ENCODE results near the gene ZBTB44. TPM values are rescaled to one million over a fixed set of nuclear protein-coding genes. Genes with fewer than 3 reads are reported as not detected.

The ZBTB44 gene
- total RNA-seq, 1 experiment from 2014 or later, result 66.4 TPM

DNA sequence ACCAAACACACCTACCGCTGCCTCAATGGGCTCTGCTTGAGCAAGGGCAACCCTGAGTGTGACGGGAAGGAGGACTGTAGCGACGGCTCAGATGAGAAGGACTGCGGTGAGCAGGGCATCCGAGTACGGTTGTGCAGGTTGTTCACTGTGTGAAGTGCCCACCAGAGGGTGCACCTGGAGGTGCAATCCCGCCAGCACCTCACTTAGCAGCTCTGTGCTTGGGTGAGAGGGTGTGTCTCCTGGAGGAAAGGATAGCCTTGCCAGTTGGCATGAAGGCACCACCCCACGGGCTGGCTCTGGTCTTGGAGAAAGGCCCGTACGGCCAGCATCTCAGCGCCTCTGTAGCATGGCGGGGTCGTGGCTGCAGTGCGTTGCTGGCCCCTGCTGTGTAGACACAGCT is 115.8 kb downstream of the ZBTB44 start:
- ATAC-seq (peak; percentile 47), DNase-seq (ENCODE audit: low read depth, low spot score) (no peak)
- intact Hi-C loops (cut with micrococcal nuclease; ENCODE audit: unreplicated experiment) (no loop called here), in situ Hi-C loops (cut with HindIII; ENCODE audit: low pct_unique_long_range_greater_than_20kb, low sequenced_read_pairs) (no loop called here)
- H3K36me3 ChIP-seq (ENCODE audit: control insufficient read depth, insufficient read depth, low read length), result no peaks in the 10 kb centered on the region
- no peak overlapping the region for H3K27ac ChIP-seq (ENCODE audit: low read length)
- no peak for TF ChIP-seq TCF7L2 (IDR thresholded peaks at IDR 0.05; ENCODE audit: low read depth, low read length)
- TF ChIP-seq POLR2AphosphoS5 (IDR thresholded peaks at IDR 0.05; ENCODE audit: low read depth, low read length), result no peak
- TF ChIP-seq, protein P1, sequence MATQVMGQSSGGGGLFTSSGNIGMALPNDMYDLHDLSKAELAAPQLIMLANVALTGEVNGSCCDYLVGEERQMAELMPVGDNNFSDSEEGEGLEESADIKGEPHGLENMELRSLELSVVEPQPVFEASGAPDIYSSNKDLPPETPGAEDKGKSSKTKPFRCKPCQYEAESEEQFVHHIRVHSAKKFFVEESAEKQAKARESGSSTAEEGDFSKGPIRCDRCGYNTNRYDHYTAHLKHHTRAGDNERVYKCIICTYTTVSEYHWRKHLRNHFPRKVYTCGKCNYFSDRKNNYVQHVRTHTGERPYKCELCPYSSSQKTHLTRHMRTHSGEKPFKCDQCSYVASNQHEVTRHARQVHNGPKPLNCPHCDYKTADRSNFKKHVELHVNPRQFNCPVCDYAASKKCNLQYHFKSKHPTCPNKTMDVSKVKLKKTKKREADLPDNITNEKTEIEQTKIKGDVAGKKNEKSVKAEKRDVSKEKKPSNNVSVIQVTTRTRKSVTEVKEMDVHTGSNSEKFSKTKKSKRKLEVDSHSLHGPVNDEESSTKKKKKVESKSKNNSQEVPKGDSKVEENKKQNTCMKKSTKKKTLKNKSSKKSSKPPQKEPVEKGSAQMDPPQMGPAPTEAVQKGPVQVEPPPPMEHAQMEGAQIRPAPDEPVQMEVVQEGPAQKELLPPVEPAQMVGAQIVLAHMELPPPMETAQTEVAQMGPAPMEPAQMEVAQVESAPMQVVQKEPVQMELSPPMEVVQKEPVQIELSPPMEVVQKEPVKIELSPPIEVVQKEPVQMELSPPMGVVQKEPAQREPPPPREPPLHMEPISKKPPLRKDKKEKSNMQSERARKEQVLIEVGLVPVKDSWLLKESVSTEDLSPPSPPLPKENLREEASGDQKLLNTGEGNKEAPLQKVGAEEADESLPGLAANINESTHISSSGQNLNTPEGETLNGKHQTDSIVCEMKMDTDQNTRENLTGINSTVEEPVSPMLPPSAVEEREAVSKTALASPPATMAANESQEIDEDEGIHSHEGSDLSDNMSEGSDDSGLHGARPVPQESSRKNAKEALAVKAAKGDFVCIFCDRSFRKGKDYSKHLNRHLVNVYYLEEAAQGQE (IDR thresholded peaks at IDR 0.05; ENCODE audit: insufficient read depth in 1 of 2, low read depth in 2 of 2, low read length in 1 of 2), result no peak
- no peak for TF ChIP-seq SIN3A (IDR thresholded peaks at IDR 0.05; ENCODE audit: borderline replicate concordance, insufficient read depth, low read depth, low read length)
- TF ChIP-seq, protein P2, sequence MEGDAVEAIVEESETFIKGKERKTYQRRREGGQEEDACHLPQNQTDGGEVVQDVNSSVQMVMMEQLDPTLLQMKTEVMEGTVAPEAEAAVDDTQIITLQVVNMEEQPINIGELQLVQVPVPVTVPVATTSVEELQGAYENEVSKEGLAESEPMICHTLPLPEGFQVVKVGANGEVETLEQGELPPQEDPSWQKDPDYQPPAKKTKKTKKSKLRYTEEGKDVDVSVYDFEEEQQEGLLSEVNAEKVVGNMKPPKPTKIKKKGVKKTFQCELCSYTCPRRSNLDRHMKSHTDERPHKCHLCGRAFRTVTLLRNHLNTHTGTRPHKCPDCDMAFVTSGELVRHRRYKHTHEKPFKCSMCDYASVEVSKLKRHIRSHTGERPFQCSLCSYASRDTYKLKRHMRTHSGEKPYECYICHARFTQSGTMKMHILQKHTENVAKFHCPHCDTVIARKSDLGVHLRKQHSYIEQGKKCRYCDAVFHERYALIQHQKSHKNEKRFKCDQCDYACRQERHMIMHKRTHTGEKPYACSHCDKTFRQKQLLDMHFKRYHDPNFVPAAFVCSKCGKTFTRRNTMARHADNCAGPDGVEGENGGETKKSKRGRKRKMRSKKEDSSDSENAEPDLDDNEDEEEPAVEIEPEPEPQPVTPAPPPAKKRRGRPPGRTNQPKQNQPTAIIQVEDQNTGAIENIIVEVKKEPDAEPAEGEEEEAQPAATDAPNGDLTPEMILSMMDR (IDR thresholded peaks at IDR 0.05), result no peak
- H3K9me3 ChIP-seq (ENCODE audit: control insufficient read depth, insufficient read depth, low read depth, low read length), result no peaks in the 10 kb centered on the region
- no peaks in the 10 kb centered on the region for H3K4me1 ChIP-seq (ENCODE audit: control insufficient read depth, insufficient read depth, low read length)
- BruUV-seq (replicated peaks), result no TSS peak
- CTCF ChIA-PET, result no interaction called here
- no peaks in the 10 kb centered on the region for H3K27me3 ChIP-seq (ENCODE audit: control insufficient read depth, insufficient read depth, low read length)
- POLR2A ChIA-PET, result no interaction called here
- H3K4me3 ChIP-seq (ENCODE audit: low read depth in 2 of 2, low read length in 2 of 2), result no peak overlapping the region

DNA sequence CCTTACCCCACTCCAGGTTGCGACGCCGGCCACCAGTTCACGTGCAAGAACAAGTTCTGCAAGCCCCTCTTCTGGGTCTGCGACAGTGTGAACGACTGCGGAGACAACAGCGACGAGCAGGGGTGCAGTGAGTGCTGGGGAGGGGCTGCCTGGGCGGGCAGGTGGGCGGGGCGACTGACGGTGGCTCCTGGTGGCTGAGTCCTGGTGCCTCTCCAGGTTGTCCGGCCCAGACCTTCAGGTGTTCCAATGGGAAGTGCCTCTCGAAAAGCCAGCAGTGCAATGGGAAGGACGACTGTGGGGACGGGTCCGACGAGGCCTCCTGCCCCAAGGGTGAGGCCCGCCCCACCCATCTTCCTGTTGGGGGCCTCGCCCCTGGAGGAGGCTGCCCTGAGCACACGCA is 116.4 kb downstream of the ZBTB44 start:
- no peaks in the 10 kb centered on the region for H3K36me3 ChIP-seq (ENCODE audit: control insufficient read depth, insufficient read depth, low read length)
- no peak for TF ChIP-seq TCF7L2 (IDR thresholded peaks at IDR 0.05; ENCODE audit: low read depth, low read length)
- no peak for TF ChIP-seq POLR2AphosphoS5 (IDR thresholded peaks at IDR 0.05; ENCODE audit: low read depth, low read length)
- no peak for TF ChIP-seq SIN3A (IDR thresholded peaks at IDR 0.05; ENCODE audit: borderline replicate concordance, insufficient read depth, low read depth, low read length)
- TF ChIP-seq, protein P2 (IDR thresholded peaks at IDR 0.05), result no peak
- TF ChIP-seq, protein P1 (IDR thresholded peaks at IDR 0.05; ENCODE audit: insufficient read depth in 1 of 2, low read depth in 2 of 2, low read length in 1 of 2), result no peak
- H3K4me1 ChIP-seq (ENCODE audit: control insufficient read depth, insufficient read depth, low read length), result no peaks in the 10 kb centered on the region
- ChIA-PET POLR2A (no interaction called here), CTCF (no interaction called here)
- no peaks in the 10 kb centered on the region for H3K9me3 ChIP-seq (ENCODE audit: control insufficient read depth, insufficient read depth, low read depth, low read length)
- DNase-seq (ENCODE audit: low read depth, low spot score) (no peak), ATAC-seq (no peak)
- no peak overlapping the region for H3K4me3 ChIP-seq (ENCODE audit: low read depth in 2 of 2, low read length in 2 of 2)
- in situ Hi-C loops (cut with HindIII; ENCODE audit: low pct_unique_long_range_greater_than_20kb, low sequenced_read_pairs), result no loop called here
- no peaks in the 10 kb centered on the region for H3K27me3 ChIP-seq (ENCODE audit: control insufficient read depth, insufficient read depth, low read length)
- no TSS peak for BruUV-seq (replicated peaks)
- intact Hi-C loops (cut with micrococcal nuclease; ENCODE audit: unreplicated experiment), result no loop called here
- H3K27ac ChIP-seq (ENCODE audit: low read length), result no peak overlapping the region
